ENCODE results near the gene SLC5A1. TPM values are rescaled to one million over a fixed set of nuclear protein-coding genes. Genes with fewer than 3 reads are reported as not detected.

SLC5A1 gene
- total and polyA plus RNA-seq, 2 of the 8 experiments (the other 6 are each of a cell fraction or from before 2014, with no cell fraction given) = 0.06 TPM; not detected in 1

- H2AFZ ChIP-seq (ENCODE audit: low read length) = no peak overlapping the region
- no peak for FAIRE-seq
- H3K4me1 ChIP-seq (replicated peaks in 1 of 4; ENCODE audit: control insufficient read depth in 3 of 4, insufficient read depth in 4 of 4, low read length in 3 of 4) = no peaks in the 10 kb centered on the region; a peak in 2 of 7 replicates
- TF ChIP-seq BRCA1 (IDR thresholded peaks at IDR 0.05; ENCODE audit: low read depth, low read length) = no peak
- TF ChIP-seq HDAC6 (IDR thresholded peaks at IDR 0.05; ENCODE audit: low read depth, low read length) = no peak
- TF ChIP-seq CBX8 (IDR thresholded peaks at IDR 0.05; ENCODE audit: borderline replicate concordance, low read depth, low read length) = no peak
- no peak for TF ChIP-seq RNF2 (IDR thresholded peaks at IDR 0.05; ENCODE audit: borderline replicate concordance, low read depth, low read length, missing control alignments, poor library complexity, severe bottlenecking)
- TF ChIP-seq SIX5 (IDR thresholded peaks at IDR 0.05; ENCODE audit: low read depth, low read length) = no peak
- TF ChIP-seq CEBPB (IDR thresholded peaks at IDR 0.05; ENCODE audit: low read depth, low read length) = no peak
- no peak for TF ChIP-seq NRF1 (IDR thresholded peaks at IDR 0.05; ENCODE audit: low read depth, low read length)
- TF ChIP-seq CHD2 (IDR thresholded peaks at IDR 0.05; ENCODE audit: low read length) = no peak
- TF ChIP-seq EGR1 (IDR thresholded peaks at IDR 0.05; ENCODE audit: borderline replicate concordance, low read depth, low read length) = no peak
- TF ChIP-seq ASH2L (IDR thresholded peaks at IDR 0.05; ENCODE audit: low read length) = no peak
- H2AK5ac ChIP-seq (ENCODE audit: low read depth, low read length) = no peak overlapping the region
- H4K8ac ChIP-seq (ENCODE audit: extremely low read depth, insufficient read depth, low read length) = no peak overlapping the region
- no peak overlapping the region for H2BK15ac ChIP-seq (ENCODE audit: low read length)
- H3K79me2 ChIP-seq (ENCODE audit: control insufficient read depth in 1 of 2, insufficient read depth in 2 of 2, low read length in 2 of 2) = no peaks in the 10 kb centered on the region
- ChIA-PET POLR2A (ENCODE audit: partially characterized antibody) (no interaction called here), CTCF (ENCODE audit: partially characterized antibody) (interaction anchor here (0.8 to 1.4 kb wide), 2 partner anchors 17 to 50 kb away, joined by 3 read pairs; no protein-coding TSS in a partner anchor)
- WGBS, 2 experiments (ENCODE audit: extremely low coverage in 1 of 2, insufficient coverage in 1 of 2, insufficient read length in 1 of 2, insufficient replicate concordance in 2 of 2, low coverage in 1 of 2, low lambda C conversion rate in 2 of 2, missing lambda C conversion rate in 1 of 2) = 93% methylated on average over 3 of the region's 3 CpGs; no CpG with 5 or more reads in 1 of the 2 experiments
- no peak overlapping the region for H3K4me2 ChIP-seq (ENCODE audit: insufficient read depth in 1 of 2, low read depth in 2 of 2, low read length in 2 of 2)
- no peaks in the 10 kb centered on the region for H4K20me1 ChIP-seq (replicated peaks in 1 of 2; ENCODE audit: control insufficient read depth in 1 of 2, insufficient read depth in 2 of 2, low read length in 2 of 2)
- H3K23me2 ChIP-seq (ENCODE audit: low read depth, low read length) = 0 out of 2 replicates have a peak, but pooled peaks cover 2% of the 10 kb centered on the region
- H3K56ac ChIP-seq (replicated peaks; ENCODE audit: insufficient read length, low read depth, low read length) = no peak overlapping the region
- H3K4ac ChIP-seq (replicated peaks; ENCODE audit: insufficient read length, low read depth, low read length) = no peak overlapping the region
- H3K79me1 ChIP-seq (ENCODE audit: low read depth, low read length) = no peaks in the 10 kb centered on the region
- no peak overlapping the region for H3K4me3 ChIP-seq (ENCODE audit: extremely low read depth in 1 of 4, insufficient read depth in 2 of 4, low read depth in 3 of 4, low read length in 4 of 4)
- H4K5ac ChIP-seq (ENCODE audit: insufficient read length, low read depth, low read length) = no peak overlapping the region
- H2BK5ac ChIP-seq (ENCODE audit: low read depth, low read length) = no peak overlapping the region
- no peak overlapping the region for H2BK120ac ChIP-seq (replicated peaks; ENCODE audit: low read depth, low read length)
- no peaks in the 10 kb centered on the region for H3K36me3 ChIP-seq (ENCODE audit: control insufficient read depth in 2 of 4, insufficient read depth in 4 of 4, low read length in 3 of 4)
- no peak overlapping the region for H3K9ac ChIP-seq (replicated peaks in 1 of 4; ENCODE audit: extremely low read depth in 1 of 4, low read depth in 3 of 4, low read length in 3 of 4)
- no peak overlapping the region for H2BK12ac ChIP-seq (ENCODE audit: low read depth, low read length)
- H3K14ac ChIP-seq (ENCODE audit: insufficient read length) = no peak overlapping the region
- no peak for DNase-seq (ENCODE audit: low read depth in 1 of 2, low spot score in 2 of 2)
- H3K27me3 ChIP-seq (replicated peaks in 1 of 4; ENCODE audit: control insufficient read depth in 3 of 4, extremely low read depth in 1 of 4, insufficient read depth in 3 of 4, low read length in 3 of 4) = no peaks in the 10 kb centered on the region; a peak in 2 of 7 replicates
- no peak overlapping the region for H4K91ac ChIP-seq (replicated peaks; ENCODE audit: insufficient read length, low read length)
- no peak overlapping the region for H3K18ac ChIP-seq (ENCODE audit: extremely low read depth, low read length)
- no peak overlapping the region for H3K23ac ChIP-seq (ENCODE audit: insufficient read length)
- H2BK20ac ChIP-seq (ENCODE audit: low read length) = no peak overlapping the region
- H3K9me3 ChIP-seq (ENCODE audit: insufficient read depth in 2 of 2, low read depth in 1 of 2, low read length in 1 of 2) = no peaks in the 10 kb centered on the region
- H3K27ac ChIP-seq (ENCODE audit: low read depth, low read length) = no peak overlapping the region
Observed at GRCh38 chr22:32044913-32045312, 1.9 kb downstream of the SLC5A1 start.

Data from H1 (cell line).